Keratinocyte (primary cell): ENCODE results near the gene NFATC2. TPM values are rescaled to one million over a fixed set of nuclear protein-coding genes. Genes with fewer than 3 reads are reported as not detected.

Experiments used
- DNase-seq: peaks from one replicate; pipeline ENCODE4 v3.0.0-alpha.2; 2011; ENCODE audit warnings: low read depth, missing footprints, low spot score
- FAIRE-seq: peaks from 2 replicates; lab custom pipeline; 2011; peaks lifted over from hg19 to GRCh38; lab: Jason Lieb, UNC
- H2AFZ ChIP-seq: 2 replicates; pipeline ENCODE4 v1.6.0; 2012; ENCODE audit warnings: low read length, control low read depth, inconsistent platforms; ENCODE audit not compliant: control insufficient read depth
- H3K27ac ChIP-seq: 2 replicates; pipeline ENCODE4 v1.5.1; 2011; ENCODE audit warnings: low read length; ENCODE audit not compliant: control insufficient read depth, insufficient read depth
- H3K27me3 ChIP-seq: 3 replicates; pipeline ENCODE4 v1.6.0; 2011; ENCODE audit warnings: low read length; ENCODE audit not compliant: control insufficient read depth, insufficient read depth; ENCODE audit errors: extremely low read depth
- H3K36me3 ChIP-seq, 2 experiments: 2 replicates in 1 of 2; 3 replicates in 1 of 2; pipeline ENCODE4 v1.5.1; 2011; ENCODE audit warnings: low read length in 2 of 2, mild to moderate bottlenecking in 1 of 2; ENCODE audit not compliant: control insufficient read depth in 2 of 2, insufficient read depth in 2 of 2; ENCODE audit errors: extremely low read depth in 1 of 2
- H3K4me1 ChIP-seq: 3 replicates; pipeline ENCODE4 v1.5.1; 2011; ENCODE audit warnings: low read length; ENCODE audit not compliant: control insufficient read depth, insufficient read depth; ENCODE audit errors: extremely low read depth
- H3K4me2 ChIP-seq: 3 replicates; pipeline ENCODE4 v1.6.0; 2011; ENCODE audit warnings: low read depth, low read length; ENCODE audit not compliant: control insufficient read depth, insufficient read depth; ENCODE audit errors: extremely low read depth
- H3K4me3 ChIP-seq, 3 experiments: fragments of 200-600 bp in 1 of 3; sonication (generic) in 1 of 3; 2 replicates in 2 of 3; 3 replicates in 1 of 3; pipeline ENCODE4 v1.5.1; 2011 to 2016; ENCODE audit warnings: low read length in 3 of 3, mild to moderate bottlenecking in 3 of 3, control low read depth in 2 of 3, inconsistent platforms in 1 of 3, low read depth in 1 of 3, mixed read lengths in 1 of 3, mixed run types in 1 of 3, moderate library complexity in 1 of 3; ENCODE audit not compliant: control insufficient read depth in 2 of 3, insufficient read depth in 2 of 3; ENCODE audit errors: extremely low read depth in 1 of 3
- H3K79me2 ChIP-seq: 2 replicates; pipeline ENCODE4 v1.6.0; 2012; ENCODE audit warnings: low read length; ENCODE audit not compliant: control insufficient read depth, insufficient read depth
- H3K9ac ChIP-seq: 3 replicates; pipeline ENCODE4 v1.6.0; 2011; ENCODE audit warnings: low read length; ENCODE audit not compliant: control insufficient read depth, insufficient read depth; ENCODE audit errors: extremely low read depth
- H3K9me1 ChIP-seq: 3 replicates; pipeline ENCODE4 v1.6.0; 2011; ENCODE audit warnings: low read length; ENCODE audit not compliant: control insufficient read depth, insufficient read depth; ENCODE audit errors: extremely low read depth
- H3K9me3 ChIP-seq: 2 replicates; pipeline ENCODE4 v1.5.1; 2012; ENCODE audit warnings: low read depth, low read length; ENCODE audit not compliant: control insufficient read depth
- H4K20me1 ChIP-seq: 3 replicates; pipeline ENCODE4 v1.6.0; 2011; ENCODE audit warnings: low read length; ENCODE audit not compliant: control insufficient read depth, insufficient read depth; ENCODE audit errors: extremely low read depth
- CTCF ChIP-seq, 3 experiments: IDR thresholded peaks in 1 of 3; conservative IDR thresholded peaks in 1 of 3; optimal IDR thresholded peaks in 1 of 3; 2 replicates in 2 of 3; 3 replicates in 1 of 3; pipeline versions ENCODE3 to v1.5.1; 2011; ENCODE audit warnings: low read length in 3 of 3, mild to moderate bottlenecking in 3 of 3, moderate library complexity in 2 of 3, control low read depth in 1 of 3, inconsistent platforms in 1 of 3; ENCODE audit not compliant: insufficient read depth in 2 of 3; ENCODE audit errors: extremely low read depth in 1 of 3
- EZH2 ChIP-seq: IDR thresholded peaks from one replicate; pipeline ENCODE4 v1.6.1; 2012; ENCODE audit warnings: inconsistent platforms, mild to moderate bottlenecking, low read length, moderate library complexity
- dilution Hi-C: fragments of 300-500 bp; cut with MboI; formaldehyde crosslinking; loops from one replicate; pipeline ENCODE4 v1.7.0; 2020; ENCODE audit warnings: low sequenced_read_pairs; ENCODE audit not compliant: extremely low pct_ligation_motif_present
- polyA plus RNA-seq, 5 experiments: library from polyadenylated mRNA; depleted of rRNA in 3 of 5; stranded (reverse) in 3 of 5; stranded (forward) in 1 of 5; unstranded in 1 of 5; fragments of >200 nt; gene quantifications; 1 replicate in 1 of 5; 2 replicates in 3 of 5; 3 replicates in 1 of 5; pipeline versions ENCODE4 v1.2.1 to v1.2.3, GENCODE V29; 2011 to 2012; ENCODE audit warnings: missing spikeins in 2 of 5, low read depth in 1 of 5, low replicate concordance in 1 of 5

The NFATC2 gene
- polyA plus RNA-seq, 1 donor (not counting 4 experiments of a cell fraction or from before 2014, with no cell fraction given), result 0.05 TPM

GRCh38 chr20:51512645-51513044, 29.9 kb downstream of the NFATC2 start:
- H3K4me3 ChIP-seq, result no peak overlapping the region
- H3K9ac ChIP-seq, result no peak overlapping the region
- peaks cover 18% of the 10 kb centered on the region for H3K27me3 ChIP-seq
- H3K4me2 ChIP-seq, result no peak overlapping the region
- DNase-seq (no peak), FAIRE-seq (no peak)
- no peaks in the 10 kb centered on the region for H3K79me2 ChIP-seq
- no peak overlapping the region for H2AFZ ChIP-seq
- no peak overlapping the region for H3K27ac ChIP-seq
- no peaks in the 10 kb centered on the region for H3K36me3 ChIP-seq
- no peaks in the 10 kb centered on the region for H4K20me1 ChIP-seq
- TF ChIP-seq CTCF (optimal IDR thresholded peaks at IDR 0.05 in 1 of 3, IDR thresholded peaks at IDR 0.05 in 1 of 3, conservative IDR thresholded peaks at IDR 0.05 in 1 of 3; ENCODE audit: extremely low read depth in 1 of 3, insufficient read depth in 2 of 3, low read length in 3 of 3) (no peak), EZH2 (no peak)
- no peaks in the 10 kb centered on the region for H3K9me1 ChIP-seq
- dilution Hi-C loops, result no loop called here
- no peaks in the 10 kb centered on the region for H3K9me3 ChIP-seq
- peaks cover 3% of the 10 kb centered on the region for H3K4me1 ChIP-seq

- H3K4me2 ChIP-seq, result no peak overlapping the region
- dilution Hi-C loops, result no loop called here
- no peak overlapping the region for H2AFZ ChIP-seq
- no peak for FAIRE-seq
- no peak overlapping the region for H3K27ac ChIP-seq
- no peaks in the 10 kb centered on the region for H3K79me2 ChIP-seq
- H3K4me1 ChIP-seq, result peaks cover 3% of the 10 kb centered on the region
- H4K20me1 ChIP-seq, result no peaks in the 10 kb centered on the region
- no peak overlapping the region for H3K4me3 ChIP-seq
- no peaks in the 10 kb centered on the region for H3K9me1 ChIP-seq
- no peak for DNase-seq
- no peaks in the 10 kb centered on the region for H3K36me3 ChIP-seq
- TF ChIP-seq CTCF (optimal IDR thresholded peaks at IDR 0.05 in 1 of 3, IDR thresholded peaks at IDR 0.05 in 1 of 3, conservative IDR thresholded peaks at IDR 0.05 in 1 of 3; ENCODE audit: extremely low read depth in 1 of 3, insufficient read depth in 2 of 3, low read length in 3 of 3) (no peak), EZH2 (no peak)
- H3K27me3 ChIP-seq, result peaks cover 18% of the 10 kb centered on the region
- H3K9me3 ChIP-seq, result no peaks in the 10 kb centered on the region
- no peak overlapping the region for H3K9ac ChIP-seq
These were observed 30.5 kb downstream of the NFATC2 start for GRCh38 chr20:51511861-51512619.
